G401 (cell line): ENCODE data around the gene SNX7. TPM values are rescaled to one million over a fixed set of nuclear protein-coding genes. Genes with fewer than 3 reads are reported as not detected.

Experiments used
- DNase-seq: peaks from one replicate; pipeline ENCODE4 v3.0.0-alpha.2; 2015; ENCODE audit warnings: low spot score
- in situ Hi-C: cut with HindIII; loops from 2 replicates; pipeline ENCODE4 v1.10.0; 2016; ENCODE audit warnings: low sequenced_read_pairs, mixed read lengths
- total RNA-seq: library from RNA; depleted of rRNA; stranded (reverse); fragments of >200 nt; shearing (Covaris generic); gene quantifications from 2 replicates; pipeline ENCODE4 v1.2.3, GENCODE V29; 2014

SNX7 gene
- total RNA-seq, 1 experiment from 2014 or later: 39.7 TPM

DNA sequence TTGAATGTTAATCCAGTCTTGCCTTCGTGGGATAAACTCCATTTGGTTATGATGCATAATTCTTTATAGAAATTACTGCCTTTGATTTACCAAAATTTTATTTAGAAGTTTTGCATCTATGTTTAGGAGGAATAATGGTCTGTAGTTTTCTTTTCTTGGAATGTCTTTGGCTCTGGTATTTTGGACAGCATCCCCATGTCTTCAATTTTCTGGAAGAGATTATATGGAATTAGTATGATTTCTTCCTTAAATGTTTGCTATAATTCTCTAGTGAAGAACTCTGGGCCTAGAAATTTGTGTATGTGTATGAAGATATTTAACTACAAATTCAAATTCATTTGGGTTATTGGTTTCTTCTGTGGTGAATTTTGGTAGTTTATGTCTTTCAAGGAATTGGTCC lies 92.7 kb downstream of the SNX7 start:
- no peak for DNase-seq
- in situ Hi-C loops: no loop called here

DNA sequence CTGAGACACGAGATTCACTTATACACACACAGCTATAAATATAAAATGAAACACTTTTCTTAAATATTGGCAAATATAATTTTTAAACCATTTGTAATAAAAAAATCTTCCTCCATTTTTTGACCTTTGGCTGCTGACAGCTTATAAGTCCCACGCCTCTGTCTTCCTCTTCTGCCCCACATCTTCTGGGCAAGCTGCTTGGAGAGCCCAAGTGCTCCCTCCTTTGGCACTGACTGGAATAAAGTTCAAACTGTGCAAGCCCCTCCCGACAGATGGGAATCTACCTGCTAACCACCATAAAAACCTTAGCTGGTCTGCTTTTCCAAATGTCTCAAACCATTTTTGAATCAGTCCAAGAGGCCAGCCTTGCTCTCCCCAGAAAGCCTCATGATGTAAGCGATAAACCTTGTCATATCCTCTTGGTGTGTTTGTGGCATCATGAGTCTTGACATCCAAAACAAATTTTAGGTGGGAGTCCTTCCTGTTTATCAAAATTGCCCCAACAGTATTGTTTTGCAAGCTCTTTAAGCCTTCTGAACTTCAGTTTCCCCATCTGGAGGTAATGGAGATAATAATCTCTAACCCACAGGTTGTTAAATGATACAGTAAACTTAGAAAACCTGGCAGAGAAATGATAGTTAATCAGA lies 99.8 kb downstream of the SNX7 start:
- in situ Hi-C loops: no loop called here
- DNase-seq: no peak

DNA sequence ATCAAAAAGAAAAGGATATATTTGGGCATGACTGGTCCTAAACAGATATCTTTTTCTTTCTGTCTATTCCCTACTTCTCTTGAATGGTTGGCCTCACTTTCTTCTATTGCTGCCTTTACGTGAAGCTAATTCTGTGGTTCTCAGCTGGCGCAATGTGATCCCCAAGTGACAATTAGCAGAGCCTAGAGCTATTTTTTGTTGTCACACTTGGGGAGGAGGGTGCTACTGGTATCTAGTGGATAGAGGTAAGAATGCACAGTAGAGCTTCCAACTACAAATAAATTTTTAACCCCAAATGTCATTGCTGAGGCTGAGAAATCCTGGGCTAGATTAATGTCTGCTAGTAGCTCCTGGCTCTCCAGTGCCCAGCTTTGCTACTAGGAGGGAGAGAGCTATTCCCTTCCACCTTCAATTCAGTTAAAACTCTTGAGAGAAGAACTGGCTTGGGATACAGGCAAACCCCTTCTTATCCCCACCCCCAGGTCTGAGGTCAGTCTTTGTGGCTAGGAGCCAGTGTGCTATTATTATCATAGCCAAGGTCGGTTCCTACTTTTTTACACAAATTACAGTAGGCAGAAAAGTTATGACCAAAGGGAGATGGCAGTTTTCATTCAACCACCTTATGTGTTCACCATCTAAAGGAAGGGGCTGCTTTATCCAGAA lies 102.1 kb downstream of the SNX7 start:
- in situ Hi-C loops: no loop called here
- DNase-seq: no peak

DNA sequence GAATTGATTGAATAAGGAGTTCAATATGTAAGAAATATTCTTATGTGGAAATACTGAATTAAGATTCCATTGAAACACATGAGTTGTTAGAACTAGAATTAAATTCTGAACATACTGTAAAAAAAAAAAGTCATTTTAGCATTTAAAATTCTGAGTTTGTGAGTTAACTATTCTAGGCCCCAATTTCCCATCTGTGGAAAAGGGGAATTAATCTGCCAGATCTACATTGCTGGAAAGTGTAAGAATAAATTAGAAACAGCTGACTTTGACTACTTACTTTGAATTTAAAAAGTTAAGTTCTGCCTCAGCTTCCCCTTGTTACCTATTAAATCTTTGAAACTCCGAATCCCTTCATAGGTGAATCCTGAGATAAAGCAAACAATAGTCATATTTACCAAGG lies 103.0 kb downstream of the SNX7 start:
- in situ Hi-C loops: no loop called here
- DNase-seq: no peak

DNA sequence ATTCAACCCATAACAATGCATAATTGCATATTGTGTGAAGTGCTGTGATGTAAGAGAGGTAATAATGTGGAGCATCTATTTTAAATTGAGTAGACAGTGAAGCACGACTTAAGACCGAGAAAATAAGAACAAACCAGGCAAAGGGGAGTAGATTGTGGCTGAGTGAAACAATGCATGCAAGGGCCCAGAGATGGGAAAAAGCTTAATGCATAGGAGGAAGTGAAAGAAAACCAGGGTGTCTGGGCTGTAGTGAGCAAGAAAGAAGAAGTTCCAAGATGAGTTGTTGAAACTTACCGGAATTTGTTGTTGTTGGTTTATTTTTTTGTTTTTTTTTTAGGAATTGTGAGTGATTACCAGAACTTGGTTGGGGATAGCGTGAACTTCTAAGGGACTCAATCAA lies 104.7 kb downstream of the SNX7 start:
- no peak for DNase-seq
- in situ Hi-C loops: no loop called here

DNA sequence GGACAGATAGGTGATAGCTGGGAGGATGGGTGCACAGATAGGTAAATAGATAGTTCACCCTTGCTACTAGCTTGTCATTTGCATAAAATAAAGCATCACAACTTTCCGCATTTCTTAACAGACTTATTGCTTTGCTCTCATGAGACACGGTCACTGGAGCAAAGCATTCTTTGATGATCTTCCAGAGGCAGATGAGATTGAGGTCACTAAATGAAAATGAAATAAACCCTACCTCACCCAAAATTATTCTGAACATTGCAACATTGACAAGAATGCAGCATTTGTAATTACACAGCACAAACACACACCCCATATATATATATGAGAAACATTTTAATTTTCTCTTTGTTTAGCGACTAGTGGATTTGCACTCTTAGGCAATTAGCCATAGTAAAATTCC lies 107.6 kb downstream of the SNX7 start:
- in situ Hi-C loops: no loop called here
- no peak for DNase-seq

DNA sequence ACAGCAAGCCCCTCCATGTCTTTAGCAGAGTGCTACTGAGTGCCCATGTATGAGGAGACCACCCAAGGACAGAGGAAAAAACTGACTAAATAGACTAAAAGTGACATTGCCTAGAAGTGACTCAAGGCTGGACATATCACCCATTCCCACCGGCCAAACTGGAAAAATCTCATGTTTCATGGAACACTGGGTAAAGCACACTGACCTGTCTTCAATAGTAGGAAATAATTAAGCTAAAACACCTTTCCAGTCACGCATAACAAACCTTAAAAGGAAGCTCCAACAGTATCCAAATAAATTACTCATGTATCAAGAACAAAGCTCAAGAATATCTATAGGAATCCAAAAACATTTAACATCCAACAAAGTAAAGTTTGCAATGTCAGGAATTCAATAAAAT lies 120.4 kb downstream of the SNX7 start:
- in situ Hi-C loops: no loop called here
- DNase-seq: no peak

DNA sequence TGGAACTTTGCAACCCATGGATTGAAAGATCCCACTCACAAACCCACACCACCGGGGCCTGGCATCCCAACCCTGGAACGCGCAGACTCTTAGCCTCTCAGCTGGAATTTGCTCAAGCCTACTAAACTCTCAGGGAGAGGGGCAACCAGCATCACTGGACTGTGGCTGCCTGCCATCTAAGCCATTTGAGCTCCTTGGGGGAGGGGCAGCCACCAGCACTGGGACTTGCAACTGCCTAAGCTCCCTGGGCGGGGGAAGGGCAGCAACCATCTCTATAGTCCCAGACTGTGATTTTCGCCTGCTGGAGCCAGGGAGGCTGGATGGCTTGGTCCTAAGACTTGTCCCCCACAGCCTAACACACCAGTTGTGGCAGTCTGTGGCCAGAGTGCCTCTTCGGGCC lies 122.3 kb downstream of the SNX7 start:
- no peak for DNase-seq
- in situ Hi-C loops: no loop called here

DNA sequence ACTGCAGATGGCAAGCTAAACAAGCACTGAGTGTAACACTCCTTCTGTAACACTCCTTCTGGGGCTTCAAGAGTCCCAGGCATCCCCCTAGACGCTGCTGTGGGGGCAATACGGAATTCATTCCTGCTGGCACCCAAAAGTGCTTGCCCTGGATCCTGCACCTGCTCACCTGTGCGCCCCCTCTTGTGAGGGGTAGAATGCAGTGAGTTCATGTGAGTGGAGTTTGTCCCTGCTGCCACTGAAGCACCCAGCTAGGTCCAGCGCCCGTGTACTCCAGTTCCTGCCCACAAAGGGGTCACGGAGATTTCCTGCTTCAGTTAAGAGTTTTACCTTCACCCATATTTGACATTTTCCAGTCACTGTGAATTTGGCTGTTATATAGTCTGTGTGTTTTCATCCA lies 130.0 kb downstream of the SNX7 start:
- in situ Hi-C loops: no loop called here
- no peak for DNase-seq

DNA sequence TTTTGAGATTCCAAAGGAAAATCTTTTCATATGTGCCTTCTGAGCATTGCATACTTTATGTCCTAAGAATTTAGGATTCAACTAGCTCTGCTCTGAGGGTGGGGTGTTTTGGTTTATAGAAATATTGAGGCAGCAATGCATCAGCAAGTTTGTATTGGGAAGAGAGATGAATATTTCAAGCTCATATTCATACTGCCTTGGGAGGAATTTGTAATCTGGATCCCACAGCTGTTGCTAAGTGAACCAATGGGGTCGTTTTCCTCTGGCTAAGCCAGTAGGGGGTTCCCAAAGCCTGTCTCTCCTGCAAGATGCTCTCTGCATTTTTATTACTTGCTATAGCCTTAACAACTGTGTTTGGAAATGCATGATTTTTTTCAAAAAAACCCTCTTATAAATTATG lies 130.6 kb downstream of the SNX7 start:
- no peak for DNase-seq
- in situ Hi-C loops: no loop called here

DNA sequence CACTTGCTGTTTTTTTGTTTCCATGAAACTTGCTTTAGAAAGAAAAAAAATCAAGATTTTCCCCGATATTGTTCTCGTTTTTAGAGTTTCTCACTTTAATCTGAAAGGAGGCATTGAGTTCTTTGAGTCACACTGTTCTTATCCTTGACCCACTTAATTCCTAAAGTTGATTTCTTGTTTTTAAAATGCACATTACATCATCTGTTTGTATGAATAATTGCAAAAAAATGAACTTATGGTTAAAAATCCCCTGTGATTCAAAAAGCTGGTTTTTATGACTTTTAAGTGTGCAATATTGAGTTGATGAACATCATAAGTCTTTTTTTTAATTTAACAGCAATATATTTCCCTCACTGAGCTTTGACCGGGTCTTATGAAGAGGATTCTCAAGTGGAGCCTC lies 131.6 kb downstream of the SNX7 start:
- in situ Hi-C loops: no loop called here
- no peak for DNase-seq

DNA sequence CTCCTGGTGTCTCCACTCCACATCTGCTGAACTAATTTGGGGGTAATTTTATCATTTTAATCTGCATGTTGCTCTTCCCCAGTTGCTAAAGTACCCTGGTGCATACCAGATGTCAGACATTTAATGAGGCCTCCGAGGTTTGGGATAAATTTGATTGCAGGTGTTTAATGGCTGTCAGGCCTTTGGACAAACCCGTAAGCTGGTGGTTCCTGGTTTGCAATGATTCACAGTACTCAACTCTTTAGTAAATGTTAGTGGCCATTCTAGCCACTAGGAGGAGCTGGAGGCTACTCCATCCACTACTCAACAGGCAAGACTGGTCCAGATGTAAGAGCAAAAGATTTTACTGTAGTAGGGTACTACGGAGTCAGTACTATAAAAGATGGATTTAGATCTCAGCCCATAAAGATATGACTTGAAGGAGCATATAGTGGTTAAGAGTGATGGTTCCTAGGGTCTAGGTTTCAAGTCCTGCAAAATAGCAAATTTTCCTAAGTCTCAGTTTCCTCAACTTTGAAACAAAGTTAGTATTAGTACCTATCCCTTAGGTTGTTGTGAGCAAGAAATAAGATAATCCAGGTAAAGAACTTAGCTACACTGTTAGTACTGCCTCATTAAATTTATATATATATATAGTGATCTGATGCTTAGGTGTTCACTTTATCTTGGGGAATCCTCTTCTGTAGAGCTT lies 132.8 kb downstream of the SNX7 start:
- DNase-seq: peak; percentile 29
- in situ Hi-C loops: no loop called here

DNA sequence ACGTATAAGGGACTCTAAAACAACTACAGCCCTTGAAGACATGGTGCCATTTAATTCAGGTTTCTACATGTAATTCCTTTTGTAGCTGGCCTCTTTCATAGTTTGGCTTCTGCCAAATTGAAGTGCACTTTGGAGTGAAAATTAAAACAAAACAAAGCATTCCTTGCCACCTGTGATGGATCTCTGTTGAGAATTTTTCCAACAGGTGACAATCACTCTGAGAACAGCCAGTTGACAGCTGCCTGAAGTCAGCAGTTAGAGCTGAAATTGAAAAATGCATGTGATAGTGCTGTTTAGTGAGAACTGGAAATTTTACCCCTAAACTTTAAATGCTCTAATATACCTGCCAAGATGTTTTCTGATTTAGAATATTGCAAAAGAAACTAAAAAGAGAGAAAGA lies 134.5 kb downstream of the SNX7 start:
- no peak for DNase-seq
- in situ Hi-C loops: no loop called here

DNA sequence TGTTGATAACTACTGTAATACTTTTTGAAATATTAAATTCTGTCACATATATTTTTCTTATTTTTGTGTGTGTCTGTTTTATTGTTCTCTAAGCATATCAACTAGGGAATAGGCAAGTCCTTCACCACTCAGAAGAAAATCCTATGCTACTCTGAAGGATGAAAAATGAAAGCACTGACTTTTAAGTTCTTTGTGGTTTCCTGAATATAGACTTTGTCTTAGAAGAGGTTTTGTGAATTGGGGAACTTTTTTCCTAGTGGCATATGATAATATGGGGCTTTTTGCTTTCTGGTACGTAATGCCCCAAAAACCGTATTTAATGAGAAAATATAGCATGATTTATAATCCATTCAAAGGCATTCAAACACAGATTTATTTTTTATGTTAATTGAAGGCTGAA lies 136.0 kb downstream of the SNX7 start:
- DNase-seq: no peak
- in situ Hi-C loops: no loop called here
